IMR-90 (cell line): Measurements from ENCODE around the gene EIF3I. TPM values are rescaled to one million over a fixed set of nuclear protein-coding genes. Genes with fewer than 3 reads are reported as not detected.

Source experiments
- ATAC-seq: fragments of 200-7000 bp; cut with Tn5 transposase; 2 replicates; pipeline ENCODE4 v1.9.1; 2020; ENCODE audit warnings: low read depth, mild to moderate bottlenecking, moderate library complexity
- BruUV-seq: library from RNA; stranded (reverse); fragments of 400-500 nt; replicated peaks from 2 replicates; lab custom pipeline; 2021; lab: Mats Ljungman, UMichigan
- CTCF ChIA-PET: fragments of 300-600 bp; formaldehyde crosslinking; extraction: SDS; loops from one replicate; lab custom pipeline; 2021; ENCODE audit warnings: antibody characterized with exemption; lab: Yijun Ruan, JAX
- POLR2A ChIA-PET: fragments of 300-600 bp; sonication (Branson Sonifier 250); formaldehyde crosslinking; loops from one replicate; lab custom pipeline; 2022; ENCODE audit warnings: antibody characterized with exemption; ENCODE audit not compliant: unreplicated experiment; lab: Charles Lee
- DNase-seq: peaks from one replicate; pipeline ENCODE4 v3.0.0; 2013
- H2AFZ ChIP-seq: replicated peaks from 2 replicates; pipeline ENCODE3; 2013; ENCODE audit warnings: low read length, mild to moderate bottlenecking; ENCODE audit not compliant: poor library complexity
- H2AK5ac ChIP-seq: 2 replicates; pipeline ENCODE4 v1.6.1; 2013; ENCODE audit warnings: low read depth, low read length, inconsistent platforms
- H2AK9ac ChIP-seq: replicated peaks from 2 replicates; pipeline ENCODE3; 2013; ENCODE audit warnings: mild to moderate bottlenecking, low read depth, low read length, moderate library complexity; ENCODE audit not compliant: poor library complexity
- H2BK120ac ChIP-seq: 2 replicates; pipeline ENCODE4 v1.6.1; 2013; ENCODE audit warnings: low read depth, low read length, inconsistent platforms
- H2BK15ac ChIP-seq: 3 replicates; pipeline ENCODE4 v1.6.1; 2013; ENCODE audit warnings: low read depth, low read length, inconsistent platforms
- H2BK20ac ChIP-seq: 2 replicates; pipeline ENCODE4 v1.6.1; 2013; ENCODE audit warnings: low read depth, mild to moderate bottlenecking, inconsistent platforms, low read length, moderate library complexity
- H2BK5ac ChIP-seq: 2 replicates; pipeline ENCODE4 v1.6.1; 2013; ENCODE audit warnings: mild to moderate bottlenecking, low read depth, low read length, inconsistent platforms; ENCODE audit not compliant: poor library complexity, severe bottlenecking
- H3K14ac ChIP-seq: replicated peaks from 2 replicates; pipeline ENCODE4 v1.6.1; 2013; ENCODE audit warnings: low read depth, low read length, inconsistent platforms
- H3K18ac ChIP-seq: 2 replicates; pipeline ENCODE4 v1.6.1; 2013; ENCODE audit warnings: low read depth, low read length, control low read depth
- H3K23ac ChIP-seq: 2 replicates; pipeline ENCODE4 v1.6.1; 2013; ENCODE audit warnings: low read depth, low read length, inconsistent platforms
- H3K27ac ChIP-seq: 2 replicates; pipeline ENCODE4 v1.5.1; 2013; ENCODE audit warnings: mild to moderate bottlenecking, control low read depth, low read length; ENCODE audit not compliant: insufficient read depth
- H3K27me3 ChIP-seq: 2 replicates; pipeline ENCODE4 v1.6.1; 2013; ENCODE audit warnings: low read length; ENCODE audit not compliant: control insufficient read depth, insufficient read depth
- H3K36me3 ChIP-seq: 2 replicates; pipeline ENCODE4 v1.6.1; 2013; ENCODE audit warnings: low read length, mixed read lengths; ENCODE audit not compliant: control insufficient read depth, insufficient read depth
- H3K4ac ChIP-seq: 2 replicates; pipeline ENCODE4 v1.6.1; 2013; ENCODE audit warnings: low read depth, low read length, inconsistent platforms
- H3K4me1 ChIP-seq: 2 replicates; pipeline ENCODE4 v1.6.1; 2013; ENCODE audit warnings: low read length, mixed read lengths; ENCODE audit not compliant: control insufficient read depth, insufficient read depth
- H3K4me2 ChIP-seq: 2 replicates; pipeline ENCODE4 v1.6.1; 2013; ENCODE audit warnings: low read depth, mild to moderate bottlenecking, control low read depth, low read length, moderate library complexity
- H3K4me3 ChIP-seq: 2 replicates; pipeline ENCODE4 v1.5.1; 2013; ENCODE audit warnings: low read depth, mild to moderate bottlenecking, control low read depth, low read length, moderate library complexity; ENCODE audit not compliant: insufficient read depth
- H3K56ac ChIP-seq: 2 replicates; pipeline ENCODE4 v1.6.1; 2013; ENCODE audit warnings: low read length, inconsistent platforms; ENCODE audit not compliant: insufficient read depth; ENCODE audit errors: extremely low read depth
- H3K79me1 ChIP-seq, 2 experiments: 2 replicates each; pipeline ENCODE4 v1.6.1; 2013; ENCODE audit warnings: low read length in 2 of 2, inconsistent platforms in 1 of 2, low read depth in 1 of 2
- H3K9ac ChIP-seq: 2 replicates; pipeline ENCODE4 v1.6.1; 2013; ENCODE audit warnings: low read depth, low read length, control low read depth
- H3K9me1 ChIP-seq: 2 replicates; pipeline ENCODE4 v1.6.1; 2013; ENCODE audit warnings: low read length, inconsistent platforms; ENCODE audit not compliant: insufficient read depth
- H3K9me3 ChIP-seq: 2 replicates; pipeline ENCODE4 v1.6.1; 2013; ENCODE audit warnings: low read length; ENCODE audit not compliant: control insufficient read depth, insufficient read depth
- H4K20me1 ChIP-seq: 2 replicates; pipeline ENCODE4 v1.6.1; 2013; ENCODE audit warnings: low read length, inconsistent platforms; ENCODE audit not compliant: insufficient read depth
- H4K5ac ChIP-seq: 2 replicates; pipeline ENCODE4 v1.6.1; 2013; ENCODE audit warnings: mild to moderate bottlenecking, low read depth, low read length, control low read depth
- H4K8ac ChIP-seq, 2 experiments: 2 replicates each; pipeline ENCODE4 v1.6.1; 2013; ENCODE audit warnings: low read depth in 2 of 2, low read length in 2 of 2, control low read depth in 1 of 2, inconsistent platforms in 1 of 2
- H4K91ac ChIP-seq: 2 replicates; pipeline ENCODE4 v1.6.1; 2013; ENCODE audit warnings: low read depth, low read length, inconsistent platforms; ENCODE audit not compliant: insufficient read depth
- BHLHE40 ChIP-seq: fragments of 150-350 bp; IDR thresholded peaks from 2 replicates; pipeline ENCODE4 v1.6.1; 2016; ENCODE audit warnings: mild to moderate bottlenecking, low read depth, low read length
- CEBPB ChIP-seq: IDR thresholded peaks from 2 replicates; pipeline ENCODE4 v1.6.1; 2012; ENCODE audit warnings: low read depth, low read length, improper control_type of control experiment
- ELK1 ChIP-seq: fragments of 150-350 bp; IDR thresholded peaks from 2 replicates; pipeline ENCODE4 v1.6.1; 2016; ENCODE audit warnings: low read depth, mild to moderate bottlenecking, low read length, moderate library complexity, borderline replicate concordance
- FOS ChIP-seq: fragments of 150-350 bp; IDR thresholded peaks from 2 replicates; pipeline ENCODE4 v1.6.1; 2016; ENCODE audit warnings: low read depth, low read length
- NFE2L2 ChIP-seq: fragments of 150-350 bp; IDR thresholded peaks from 2 replicates; pipeline ENCODE4 v1.6.1; 2016; ENCODE audit warnings: low read depth, mild to moderate bottlenecking, low read length
- POLR2A ChIP-seq: IDR thresholded peaks from 2 replicates; pipeline ENCODE4 v1.6.1; 2012; ENCODE audit warnings: mild to moderate bottlenecking, low read depth, low read length
- RAD21 ChIP-seq: IDR thresholded peaks from 2 replicates; pipeline ENCODE4 v1.6.1; 2012; ENCODE audit warnings: low read length, improper control_type of control experiment
- RFX5 ChIP-seq: IDR thresholded peaks from 2 replicates; pipeline ENCODE4 v1.8.0; 2012; ENCODE audit warnings: low read depth, mild to moderate bottlenecking, low read length, moderate library complexity
- SMC3 ChIP-seq: fragments of 150-350 bp; IDR thresholded peaks from 2 replicates; pipeline ENCODE4 v1.6.1; 2016; ENCODE audit warnings: low read depth, mild to moderate bottlenecking, antibody characterized with exemption, low read length, moderate library complexity
- WGBS, 2 experiments: methylation state at CpG; one replicate each; pipeline versions ENCODE4 v1.1.5 to v1.1.7; 2013; ENCODE audit warnings: missing lambda C conversion rate in 2 of 2; ENCODE audit not compliant: insufficient read length in 1 of 2; ENCODE audit errors: extremely low coverage in 2 of 2; 5-methylcytosine and 5-hydroxymethylcytosine counted together
- dilution Hi-C: fragments of 300-500 bp; cut with HindIII; formaldehyde crosslinking; loops from one replicate; pipeline ENCODE4 v1.14.3; 2018; ENCODE audit warnings: low sequenced_read_pairs; ENCODE audit not compliant: unreplicated experiment
- in situ Hi-C: fragments of 300-500 bp; cut with MboI; formaldehyde crosslinking; loops from 3 replicates; pipeline ENCODE4 v1.14.3; 2019; ENCODE audit warnings: low sequenced_read_pairs, inconsistent platforms, mixed read lengths
- intact Hi-C: fragments of 100-400 bp; cut with micrococcal nuclease; formaldehyde crosslinking; loops from 2 replicates; pipeline ENCODE4 v1.10.0; 2022
- polyA plus RNA-seq, 3 experiments: library from polyadenylated mRNA; depleted of rRNA; stranded (reverse); fragments of >200 nt; gene quantifications; 2 replicates each; pipeline ENCODE4 v1.2.3, GENCODE V29; 2012; ENCODE audit warnings: low replicate concordance in 1 of 3
- total RNA-seq: library from RNA; depleted of rRNA; stranded (reverse); fragments of >200 nt; gene quantifications from 2 replicates; pipeline ENCODE4 v1.2.3, GENCODE V29; 2012
- TF ChIP-seq, protein P1 (sequence below): conservative IDR thresholded peaks from 2 replicates; pipeline ENCODE4 v1.5.1; 2012; ENCODE audit warnings: mild to moderate bottlenecking, low read depth, low read length, improper control_type of control experiment
- TF ChIP-seq, protein P2 (sequence below): fragments of 150-350 bp; IDR thresholded peaks from 2 replicates; pipeline ENCODE4 v1.6.1; 2017; ENCODE audit warnings: mild to moderate bottlenecking, antibody characterized with exemption, low read length, low read depth

EIF3I gene
- total and polyA plus RNA-seq, 2 of the 4 experiments (the other 2 are of a cell fraction): 469 to 716 TPM

GRCh38 chr1:32208469-32208868, 13.7 kb upstream of the EIF3I start:
- POLR2A ChIA-PET: no interaction called here

More at GRCh38 chr1:32208469-32208868, 13.7 kb upstream of the EIF3I start:
- Histone ChIP-seq H3K9me3 (no peaks in the 10 kb centered on the region), H2BK15ac (no peak overlapping the region), H4K20me1 (no peaks in the 10 kb centered on the region; the same call in 1 of the 2 replicates), H2AK9ac (no peak overlapping the region), H2AK5ac (no peak overlapping the region), H3K27ac (no peak overlapping the region), H3K79me1 (peaks cover 11 to 27% of the 10 kb centered on the region in 2 experiments), H3K36me3 (peaks cover 3% of the 10 kb centered on the region; the same call in 1 of the 2 replicates), H3K9me1 (peaks cover 6% of the 10 kb centered on the region; the same call in 1 of the 2 replicates), H4K5ac (no peak overlapping the region), H2BK120ac (no peak overlapping the region), H3K4me2 (no peak overlapping the region), H2BK5ac (no peak overlapping the region), H3K18ac (no peak overlapping the region), H3K23ac (no peak overlapping the region), H3K4me3 (no peak overlapping the region), H4K8ac (no peak overlapping the region), H3K4ac (no peak overlapping the region), H3K27me3 (no peaks in the 10 kb centered on the region), H3K4me1 (peaks cover 6% of the 10 kb centered on the region), H2AFZ (no peak overlapping the region), H3K9ac (no peak overlapping the region), H2BK20ac (no peak overlapping the region), H3K56ac (no peak overlapping the region), H3K14ac (no peak overlapping the region), H4K91ac (no peak overlapping the region)
- intact Hi-C loops (no loop called here), dilution Hi-C loops (no loop called here), in situ Hi-C loops (no loop called here)
- TF ChIP-seq POLR2A: no peak
- TF ChIP-seq NFE2L2: no peak
- TF ChIP-seq SMC3: no peak
- TF ChIP-seq FOS: no peak
- no peak for TF ChIP-seq RFX5
- no peak for TF ChIP-seq BHLHE40
- TF ChIP-seq, protein P1, sequence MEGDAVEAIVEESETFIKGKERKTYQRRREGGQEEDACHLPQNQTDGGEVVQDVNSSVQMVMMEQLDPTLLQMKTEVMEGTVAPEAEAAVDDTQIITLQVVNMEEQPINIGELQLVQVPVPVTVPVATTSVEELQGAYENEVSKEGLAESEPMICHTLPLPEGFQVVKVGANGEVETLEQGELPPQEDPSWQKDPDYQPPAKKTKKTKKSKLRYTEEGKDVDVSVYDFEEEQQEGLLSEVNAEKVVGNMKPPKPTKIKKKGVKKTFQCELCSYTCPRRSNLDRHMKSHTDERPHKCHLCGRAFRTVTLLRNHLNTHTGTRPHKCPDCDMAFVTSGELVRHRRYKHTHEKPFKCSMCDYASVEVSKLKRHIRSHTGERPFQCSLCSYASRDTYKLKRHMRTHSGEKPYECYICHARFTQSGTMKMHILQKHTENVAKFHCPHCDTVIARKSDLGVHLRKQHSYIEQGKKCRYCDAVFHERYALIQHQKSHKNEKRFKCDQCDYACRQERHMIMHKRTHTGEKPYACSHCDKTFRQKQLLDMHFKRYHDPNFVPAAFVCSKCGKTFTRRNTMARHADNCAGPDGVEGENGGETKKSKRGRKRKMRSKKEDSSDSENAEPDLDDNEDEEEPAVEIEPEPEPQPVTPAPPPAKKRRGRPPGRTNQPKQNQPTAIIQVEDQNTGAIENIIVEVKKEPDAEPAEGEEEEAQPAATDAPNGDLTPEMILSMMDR: no peak
- no peak for TF ChIP-seq ELK1
- TF ChIP-seq RAD21: no peak
- no peak for TF ChIP-seq CEBPB
- TF ChIP-seq, protein P2, sequence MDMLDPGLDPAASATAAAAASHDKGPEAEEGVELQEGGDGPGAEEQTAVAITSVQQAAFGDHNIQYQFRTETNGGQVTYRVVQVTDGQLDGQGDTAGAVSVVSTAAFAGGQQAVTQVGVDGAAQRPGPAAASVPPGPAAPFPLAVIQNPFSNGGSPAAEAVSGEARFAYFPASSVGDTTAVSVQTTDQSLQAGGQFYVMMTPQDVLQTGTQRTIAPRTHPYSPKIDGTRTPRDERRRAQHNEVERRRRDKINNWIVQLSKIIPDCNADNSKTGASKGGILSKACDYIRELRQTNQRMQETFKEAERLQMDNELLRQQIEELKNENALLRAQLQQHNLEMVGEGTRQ: no peak
- DNase-seq (no peak), ATAC-seq (no peak)
- no TSS peak for BruUV-seq
- 89% methylated on average over 3 of the region's 6 CpGs; no CpG with 5 or more reads in 1 of the 2 experiments for WGBS, 2 experiments
- CTCF ChIA-PET: interaction anchor here (0.6 to 1.6 kb wide), 2 partner anchors 99 to 192 kb away, joined by 3 to 6 read pairs; no protein-coding TSS in a partner anchor
